Activated CD4-positive, alpha-beta memory T cell treated with anti-CD3 and anti-CD28 coated beads, Interleukin-2, amount 10 ng/mL, durations not matched to agents 7 days and 5 days (primary cell): ENCODE measurements around the gene ITSN1. TPM values are rescaled to one million over a fixed set of nuclear protein-coding genes. Genes with fewer than 3 reads are reported as not detected.

ENCODE experiments used
- CTCF ChIA-PET: fragments of 350-600 bp; sonication (Branson Sonifier 250); formaldehyde crosslinking; loops from one replicate; lab custom pipeline; 2021; ENCODE audit warnings: antibody characterized with exemption, inconsistent platforms; lab: Charles Lee
- POLR2A ChIA-PET: fragments of 350-600 bp; sonication (Branson Sonifier 250); formaldehyde crosslinking; loops from one replicate; lab custom pipeline; 2021; ENCODE audit warnings: antibody characterized with exemption; lab: Charles Lee
- DNase-seq: peaks from one replicate; pipeline ENCODE4 v3.0.0-alpha.2; 2020
- H3K27ac Mint-ChIP-seq: one replicate; pipeline ENCODE4 v1.8.0; 2021; ENCODE audit warnings: mild to moderate bottlenecking, mixed read lengths
- H3K27me3 Mint-ChIP-seq: one replicate; pipeline ENCODE4 v1.8.0; 2021; ENCODE audit warnings: mixed read lengths
- H3K36me3 Mint-ChIP-seq: one replicate; pipeline ENCODE4 v1.8.0; 2021; ENCODE audit warnings: low read depth, mixed read lengths
- H3K4me1 Mint-ChIP-seq: one replicate; pipeline ENCODE4 v1.8.0; 2021; ENCODE audit warnings: mixed read lengths
- H3K4me3 Mint-ChIP-seq: one replicate; pipeline ENCODE4 v1.8.0; 2021; ENCODE audit warnings: mild to moderate bottlenecking, mixed read lengths
- H3K9me3 Mint-ChIP-seq: one replicate; pipeline ENCODE4 v1.8.0; 2021; ENCODE audit warnings: mixed read lengths
- total RNA-seq, 2 experiments: library from RNA; stranded (reverse); gene quantifications; one replicate each; pipeline ENCODE4 v1.2.3, GENCODE V29; 2021

ITSN1 gene
- total RNA-seq, 2 experiments from 2014 or later: 2.7 to 4.0 TPM

DNA sequence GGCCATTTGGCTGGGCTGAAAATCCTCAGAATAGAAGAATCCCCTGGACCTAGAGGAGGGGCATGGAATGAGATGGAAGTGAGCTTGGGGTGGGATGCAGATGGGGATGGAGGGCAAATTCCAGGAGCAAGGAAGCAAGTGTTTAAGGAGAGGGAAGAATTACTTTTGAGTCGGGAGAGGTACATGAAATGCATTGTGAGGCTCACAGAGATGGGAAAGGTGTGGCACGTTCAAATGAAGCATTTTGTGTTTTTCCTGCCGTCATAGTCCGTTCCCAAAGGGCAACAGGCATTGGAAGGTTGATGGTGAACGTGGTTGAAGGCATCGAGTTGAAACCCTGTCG, 242.8 kb downstream of the ITSN1 start:
- Mint-ChIP-seq H3K36me3 (no peaks in the 10 kb centered on the region), H3K27me3 (peaks cover 3% of the 10 kb centered on the region)

DNA sequence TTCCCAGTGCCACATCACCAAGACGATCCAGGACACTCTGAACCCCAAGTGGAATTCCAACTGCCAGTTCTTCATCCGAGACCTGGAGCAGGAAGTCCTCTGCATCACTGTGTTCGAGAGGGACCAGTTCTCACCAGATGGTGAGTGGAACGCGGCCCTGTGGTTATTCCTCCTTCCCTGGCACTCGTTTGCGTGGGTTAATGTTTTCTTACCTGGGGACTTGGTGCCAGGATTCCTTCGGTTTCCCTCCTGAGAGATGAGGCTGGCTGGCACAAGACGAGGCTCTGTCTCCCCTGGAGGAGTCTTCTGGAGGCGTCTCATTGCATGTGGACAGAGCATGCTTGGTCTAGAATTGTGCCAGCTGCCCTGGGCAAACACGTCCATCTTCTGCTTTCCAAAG, 244.0 kb downstream of the ITSN1 start:
- no peaks in the 10 kb centered on the region for H3K9me3 Mint-ChIP-seq
- CTCF ChIA-PET: interaction anchor here (0.7 kb wide), 1 partner anchor 95 kb away, joined by 3 read pairs; no protein-coding TSS in a partner anchor
- H3K4me3 Mint-ChIP-seq: no peak overlapping the region
- POLR2A ChIA-PET: no interaction called here
- no peak overlapping the region for H3K27ac Mint-ChIP-seq
- DNase-seq: no peak
- H3K4me1 Mint-ChIP-seq: no peaks in the 10 kb centered on the region
- no peaks in the 10 kb centered on the region for H3K36me3 Mint-ChIP-seq
- H3K27me3 Mint-ChIP-seq: peaks cover 5% of the 10 kb centered on the region

More for the DNA sequence above, 242.8 kb downstream of the ITSN1 start:
- H3K27ac Mint-ChIP-seq: no peak overlapping the region
- DNase-seq: no peak
- H3K4me1 Mint-ChIP-seq: no peaks in the 10 kb centered on the region
- no peaks in the 10 kb centered on the region for H3K9me3 Mint-ChIP-seq
- ChIA-PET CTCF (no interaction called here), POLR2A (no interaction called here)
- H3K4me3 Mint-ChIP-seq: no peak overlapping the region

DNA sequence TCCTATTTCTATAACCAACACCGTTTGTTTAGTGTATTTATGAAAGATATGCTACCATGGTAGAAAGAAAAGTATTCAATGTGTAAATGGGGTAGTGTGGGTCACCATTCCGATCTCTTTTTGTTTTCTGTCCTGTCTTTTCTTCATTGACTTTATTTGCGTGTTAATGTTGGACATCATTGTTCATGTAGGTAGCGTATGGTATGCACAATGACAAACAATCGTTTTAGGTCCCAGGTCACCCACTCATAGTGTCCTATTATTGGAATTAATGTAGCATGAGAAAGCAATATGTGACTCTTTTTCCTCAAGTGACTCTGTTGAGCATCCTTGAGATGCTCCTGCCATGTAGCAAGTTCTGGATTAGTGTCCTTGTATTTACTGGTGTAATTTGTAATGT, 247.9 kb downstream of the ITSN1 start:
- POLR2A ChIA-PET: no interaction called here
- H3K27ac Mint-ChIP-seq: no peak overlapping the region
- H3K4me1 Mint-ChIP-seq: peaks cover 7% of the 10 kb centered on the region
- peaks cover 10% of the 10 kb centered on the region for H3K27me3 Mint-ChIP-seq
- H3K36me3 Mint-ChIP-seq: no peaks in the 10 kb centered on the region
- no peaks in the 10 kb centered on the region for H3K9me3 Mint-ChIP-seq
- no peak for DNase-seq
- H3K4me3 Mint-ChIP-seq: no peak overlapping the region
- CTCF ChIA-PET: no interaction called here

DNA sequence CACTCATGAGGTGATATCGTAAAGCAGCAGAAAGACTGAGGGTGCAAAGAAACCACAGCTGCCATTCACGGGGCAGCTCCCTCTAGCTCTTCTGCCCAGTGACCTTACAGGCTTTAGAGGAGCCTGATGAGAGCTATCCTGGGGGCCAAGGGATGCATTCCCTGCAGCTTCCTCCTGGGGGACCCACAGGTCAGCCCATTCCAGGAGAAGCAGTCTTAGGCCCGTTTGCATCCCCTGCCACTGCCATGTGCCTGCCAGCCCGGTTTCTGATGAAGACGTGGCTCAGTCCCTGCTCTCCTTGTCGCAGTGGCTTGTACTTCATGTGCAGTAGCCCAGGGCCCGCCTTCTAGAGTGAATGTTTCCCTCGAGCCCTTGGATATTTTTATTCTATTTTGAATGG, 250.6 kb downstream of the ITSN1 start:
- Mint-ChIP-seq H3K27me3 (peaks cover 14% of the 10 kb centered on the region), H3K9me3 (no peaks in the 10 kb centered on the region), H3K36me3 (no peaks in the 10 kb centered on the region), H3K4me1 (peaks cover 12% of the 10 kb centered on the region), H3K27ac (no peak overlapping the region), H3K4me3 (no peak overlapping the region)
- ChIA-PET CTCF (interaction anchor here (0.6 kb wide), 1 partner anchor 19 kb away, joined by 4 read pairs; no protein-coding TSS in a partner anchor), POLR2A (no interaction called here)
- DNase-seq: no peak

DNA sequence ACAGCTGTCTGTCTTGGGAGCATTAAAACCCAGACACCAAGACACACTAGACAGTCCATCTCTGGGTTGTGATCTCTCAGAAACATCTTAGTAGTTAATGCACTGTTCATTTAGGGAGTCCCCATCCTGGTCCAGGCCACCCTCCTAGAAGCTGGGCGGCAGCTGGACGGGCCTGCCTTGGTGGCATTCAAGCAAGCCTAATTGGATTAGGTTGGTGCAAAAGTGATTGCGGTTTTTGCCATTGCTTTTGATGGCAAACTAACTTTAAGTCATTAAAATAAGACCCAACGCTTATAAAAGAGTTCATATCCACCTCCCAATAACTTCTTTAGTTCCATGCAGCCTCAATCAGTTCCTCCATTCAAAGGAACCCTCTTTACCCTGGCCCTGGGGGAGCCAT, 251.6 kb downstream of the ITSN1 start:
- H3K36me3 Mint-ChIP-seq: no peaks in the 10 kb centered on the region
- H3K4me1 Mint-ChIP-seq: peaks cover 12% of the 10 kb centered on the region
- POLR2A ChIA-PET: no interaction called here
- no peak overlapping the region for H3K27ac Mint-ChIP-seq
- DNase-seq: no peak
- H3K4me3 Mint-ChIP-seq: no peak overlapping the region
- H3K27me3 Mint-ChIP-seq: peaks cover 14% of the 10 kb centered on the region
- CTCF ChIA-PET: interaction anchor here (1.1 kb wide), 1 partner anchor 455 kb away, joined by 3 read pairs; no protein-coding TSS in a partner anchor
- no peaks in the 10 kb centered on the region for H3K9me3 Mint-ChIP-seq

DNA sequence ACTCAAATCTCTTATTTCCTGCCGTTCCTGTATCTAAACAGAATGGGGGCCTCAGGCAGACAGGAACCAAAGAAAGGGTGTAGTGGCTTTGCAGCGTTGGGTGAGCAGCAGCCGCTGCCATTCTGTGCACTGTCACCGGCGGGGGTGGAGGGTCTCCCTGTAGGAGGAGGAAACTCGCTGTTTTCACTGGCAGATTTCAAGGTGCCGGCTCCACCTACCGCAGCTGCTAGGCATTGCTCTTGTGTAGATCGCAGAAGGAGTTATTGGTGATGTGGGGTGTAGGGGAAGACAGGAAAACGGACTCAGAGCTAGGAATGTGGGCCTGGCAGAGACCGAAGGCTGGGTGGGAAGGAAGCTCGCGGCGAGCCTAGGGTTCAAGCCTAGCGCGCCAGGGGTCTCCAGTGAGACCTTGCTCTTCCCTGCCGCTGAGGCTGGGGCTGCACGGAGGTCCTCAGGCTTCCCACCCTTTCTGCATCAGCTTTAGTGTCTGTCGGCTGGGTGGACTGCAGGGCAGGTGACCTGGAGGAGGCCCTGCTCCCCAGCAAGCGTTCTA, 252.5 kb downstream of the ITSN1 start:
- POLR2A ChIA-PET: no interaction called here

DNA sequence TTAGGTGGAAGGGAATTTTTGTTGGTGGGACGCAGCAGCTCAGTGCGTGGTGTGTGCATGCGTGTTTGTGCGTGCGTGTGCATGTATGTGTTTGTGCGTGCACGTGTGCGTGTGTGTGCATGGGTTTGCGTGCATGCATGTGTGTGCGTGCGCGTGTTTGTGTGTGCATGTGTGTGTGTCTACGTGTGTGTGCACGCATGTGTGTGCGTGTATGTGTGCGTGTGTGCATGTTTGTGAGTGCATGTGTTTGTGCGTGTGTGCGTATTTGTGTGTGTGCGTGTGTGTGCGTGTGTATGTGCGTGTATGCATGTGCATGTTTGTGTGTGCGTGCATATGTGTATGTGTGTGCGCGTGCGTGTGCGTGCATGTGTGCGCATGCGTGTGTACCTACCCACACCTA, 253.1 kb downstream of the ITSN1 start:
- DNase-seq: no peak
- ChIA-PET CTCF (no interaction called here), POLR2A (no interaction called here)
- Mint-ChIP-seq H3K4me3 (no peak overlapping the region), H3K27ac (no peak overlapping the region), H3K36me3 (peaks cover 4% of the 10 kb centered on the region), H3K9me3 (no peaks in the 10 kb centered on the region), H3K27me3 (peaks cover 14% of the 10 kb centered on the region), H3K4me1 (peaks cover 16% of the 10 kb centered on the region)

More for the DNA sequence above, 252.5 kb downstream of the ITSN1 start:
- H3K4me1 Mint-ChIP-seq: peaks cover 14% of the 10 kb centered on the region
- H3K4me3 Mint-ChIP-seq: no peak overlapping the region
- H3K36me3 Mint-ChIP-seq: peaks cover 3% of the 10 kb centered on the region
- DNase-seq: peak; percentile 41
- H3K9me3 Mint-ChIP-seq: no peaks in the 10 kb centered on the region
- H3K27me3 Mint-ChIP-seq: peaks cover 14% of the 10 kb centered on the region
- CTCF ChIA-PET: interaction anchor here (0.5 kb wide), 2 partner anchors 107 to 262 kb away, joined by 3 to 6 read pairs; no protein-coding TSS in a partner anchor
- no peak overlapping the region for H3K27ac Mint-ChIP-seq

DNA sequence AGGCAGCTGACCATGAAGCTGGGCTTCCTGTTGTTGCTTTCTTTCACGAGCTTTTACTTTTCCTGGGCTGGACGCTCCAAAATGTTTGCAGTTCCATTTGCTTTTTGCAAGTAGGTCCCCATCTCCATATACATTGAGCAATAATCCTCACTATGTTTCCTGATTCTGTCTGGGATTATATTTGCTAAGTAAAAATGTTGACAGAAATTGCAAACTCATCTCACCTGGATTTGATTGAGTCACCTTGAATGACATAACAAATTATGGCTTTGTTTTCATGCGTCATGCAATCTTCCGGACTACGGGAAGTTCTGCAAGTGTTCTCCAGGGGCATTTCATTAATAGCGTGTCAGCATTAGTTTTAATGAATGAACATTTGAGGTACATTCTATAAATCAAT, 254.4 kb downstream of the ITSN1 start:
- POLR2A ChIA-PET: no interaction called here
- H3K36me3 Mint-ChIP-seq: peaks cover 9% of the 10 kb centered on the region
- no peak for DNase-seq

DNA sequence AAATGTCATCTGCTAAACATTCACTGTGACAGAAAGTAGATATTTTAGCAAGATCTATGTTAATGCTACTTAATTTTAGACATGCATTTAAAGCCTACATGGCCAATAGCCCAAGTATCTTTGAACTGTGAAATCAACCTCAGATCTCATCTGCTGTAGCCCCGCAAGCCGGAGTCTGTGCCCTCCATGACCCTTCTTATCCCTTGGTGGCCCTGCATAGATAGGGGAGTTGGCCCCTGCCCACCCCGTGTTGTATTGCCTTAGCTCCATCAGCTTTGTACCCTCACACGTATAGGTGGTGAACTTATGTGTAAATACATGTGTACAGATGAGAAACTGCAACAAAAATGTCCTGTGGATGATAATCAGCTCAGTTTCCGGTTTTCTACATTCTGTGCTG, 254.8 kb downstream of the ITSN1 start:
- Mint-ChIP-seq H3K4me1 (peaks cover 25% of the 10 kb centered on the region), H3K9me3 (no peaks in the 10 kb centered on the region), H3K4me3 (no peak overlapping the region), H3K27ac (no peak overlapping the region), H3K36me3 (peaks cover 13% of the 10 kb centered on the region), H3K27me3 (peaks cover 12% of the 10 kb centered on the region)
- POLR2A ChIA-PET: no interaction called here
- DNase-seq: no peak
- CTCF ChIA-PET: no interaction called here

More for the DNA sequence above, 254.4 kb downstream of the ITSN1 start:
- Mint-ChIP-seq H3K27me3 (peaks cover 12% of the 10 kb centered on the region), H3K4me3 (no peak overlapping the region), H3K9me3 (no peaks in the 10 kb centered on the region), H3K27ac (no peak overlapping the region), H3K4me1 (peaks cover 23% of the 10 kb centered on the region)
- CTCF ChIA-PET: no interaction called here

DNA sequence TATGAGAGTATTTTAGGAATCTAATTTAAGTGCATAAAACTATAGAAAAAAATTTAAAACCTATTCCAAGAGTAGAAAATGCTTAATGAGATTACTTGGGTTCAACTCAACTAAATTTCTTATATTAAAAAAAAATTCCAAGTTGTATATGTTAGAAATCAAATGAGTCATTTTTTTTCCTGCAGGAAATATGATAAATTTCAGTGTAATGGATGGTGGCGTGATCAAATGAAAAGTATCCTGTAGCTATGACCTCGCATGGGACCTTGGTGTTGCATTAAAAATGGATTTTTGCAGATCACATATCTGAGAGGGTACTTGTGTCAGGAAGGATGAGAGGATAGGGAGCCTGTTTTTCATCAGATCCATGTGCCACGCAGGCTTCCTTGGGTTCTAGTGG, 255.4 kb downstream of the ITSN1 start:
- peaks cover 31% of the 10 kb centered on the region for H3K4me1 Mint-ChIP-seq
- H3K4me3 Mint-ChIP-seq: no peak overlapping the region
- H3K9me3 Mint-ChIP-seq: no peaks in the 10 kb centered on the region
- ChIA-PET POLR2A (no interaction called here), CTCF (no interaction called here)
- no peak overlapping the region for H3K27ac Mint-ChIP-seq
- DNase-seq: no peak
- peaks cover 12% of the 10 kb centered on the region for H3K27me3 Mint-ChIP-seq
- peaks cover 18% of the 10 kb centered on the region for H3K36me3 Mint-ChIP-seq

DNA sequence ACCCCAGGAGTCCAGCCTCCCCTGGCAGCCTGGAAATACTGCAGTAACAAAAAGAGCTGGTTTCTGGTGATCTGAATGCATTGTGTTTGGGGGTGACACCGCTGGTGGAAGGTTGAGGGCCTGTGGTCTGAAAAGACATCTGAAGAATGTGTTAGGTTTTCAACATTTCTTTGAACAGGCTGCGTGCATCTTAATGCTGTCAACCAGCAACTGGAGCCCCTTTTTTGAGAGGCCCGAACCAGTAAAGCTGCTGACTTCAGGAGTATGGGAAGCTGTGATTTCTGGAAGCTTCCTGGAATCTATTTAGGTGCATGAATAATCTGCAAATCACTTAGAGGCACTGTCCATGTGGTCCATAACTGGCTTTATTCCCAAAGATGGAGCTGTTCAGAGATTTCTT, 256.3 kb downstream of the ITSN1 start:
- no peak overlapping the region for H3K4me3 Mint-ChIP-seq
- H3K27me3 Mint-ChIP-seq: peaks cover 12% of the 10 kb centered on the region
- ChIA-PET POLR2A (interaction anchor here (1.0 to 1.5 kb wide), 2 partner anchors 17 to 258 kb away, joined by 3 to 4 read pairs; partner anchors contain the start of gene ATP5PO), CTCF (no interaction called here)
- peaks cover 35% of the 10 kb centered on the region for H3K4me1 Mint-ChIP-seq
- H3K9me3 Mint-ChIP-seq: no peaks in the 10 kb centered on the region
- peaks cover 27% of the 10 kb centered on the region for H3K36me3 Mint-ChIP-seq
- DNase-seq: no peak
- H3K27ac Mint-ChIP-seq: no peak overlapping the region

DNA sequence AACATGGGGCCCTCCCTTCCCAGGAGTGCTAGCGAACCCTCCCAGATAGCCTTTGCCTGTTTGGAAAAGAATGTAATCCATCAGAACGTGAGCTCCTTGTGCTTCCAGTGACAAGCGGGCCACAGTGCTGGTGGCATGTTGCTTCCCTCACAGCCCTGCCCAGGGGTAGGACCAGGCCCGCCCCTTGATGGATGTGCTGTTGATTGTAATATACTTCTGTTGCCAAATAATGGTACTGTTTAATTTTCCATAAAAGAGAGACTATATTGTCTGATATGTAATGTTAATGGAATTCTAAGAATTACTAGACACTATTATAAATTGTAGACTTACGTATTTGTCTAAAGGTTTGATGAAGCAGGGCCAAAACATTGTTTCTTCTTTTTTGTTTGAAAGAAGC, 256.9 kb downstream of the ITSN1 start:
- H3K9me3 Mint-ChIP-seq: no peaks in the 10 kb centered on the region
- ChIA-PET POLR2A (interaction anchor here (1.5 kb wide), 1 partner anchor 16 kb away, joined by 4 read pairs; the partner anchor contains the start of gene ATP5PO), CTCF (no interaction called here)

DNA sequence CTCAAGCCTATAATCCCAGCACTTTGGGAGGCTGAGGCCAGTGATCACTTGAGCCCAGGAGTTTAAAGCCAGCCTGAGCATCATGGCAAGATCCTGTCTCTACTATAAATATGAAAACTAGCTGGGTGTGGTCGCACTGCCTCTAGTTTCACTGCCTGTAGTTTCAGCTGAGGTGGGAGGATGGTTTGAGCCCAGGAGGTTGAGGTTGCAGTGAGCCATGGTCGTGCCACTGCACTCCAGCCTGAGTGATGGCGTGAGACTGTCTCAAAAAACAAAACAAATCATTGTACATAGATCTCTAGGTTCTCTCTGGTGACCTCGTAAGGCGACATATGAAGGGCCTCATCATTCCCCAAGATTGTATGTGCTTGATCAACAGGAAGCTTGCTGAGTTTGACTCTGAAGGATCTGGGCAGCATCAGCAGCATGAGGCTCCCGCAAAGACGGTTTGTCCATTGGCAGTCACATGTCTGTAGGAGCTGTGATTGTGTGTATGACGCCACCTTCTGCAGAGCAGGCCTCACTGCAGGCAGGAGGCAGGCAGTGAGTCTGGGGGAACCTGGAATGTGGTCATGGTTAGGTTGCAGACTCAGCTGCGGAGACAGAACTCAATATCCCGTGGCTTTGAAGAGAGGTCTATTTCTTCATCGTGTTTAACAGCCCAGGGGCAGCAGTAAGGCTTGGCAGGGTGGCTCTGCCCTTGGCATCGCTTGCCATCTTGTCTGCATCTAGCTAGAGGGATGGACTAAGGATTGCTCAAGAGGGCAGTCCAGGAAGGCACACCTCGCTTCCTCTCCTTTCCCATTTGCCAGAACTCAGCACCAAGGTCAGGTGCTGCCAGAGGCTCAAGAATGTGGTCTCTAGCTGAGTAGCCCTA, 259.3 kb downstream of the ITSN1 start:
- no peak for DNase-seq
- CTCF ChIA-PET: interaction anchor here (1.0 to 1.3 kb wide), 3 partner anchors 13 to 460 kb away, joined by 3 to 4 read pairs (median 3); no protein-coding TSS in a partner anchor
- Mint-ChIP-seq H3K27ac (peak overlapping the region; percentile 52), H3K27me3 (no peaks in the 10 kb centered on the region), H3K9me3 (no peaks in the 10 kb centered on the region), H3K36me3 (peaks cover 52% of the 10 kb centered on the region), H3K4me3 (no peak overlapping the region), H3K4me1 (peaks cover 24% of the 10 kb centered on the region)
- POLR2A ChIA-PET: interaction anchor here (1.0 kb wide), 1 partner anchor 47 kb away, joined by 3 read pairs; no protein-coding TSS in a partner anchor

More for the DNA sequence above, 256.9 kb downstream of the ITSN1 start:
- DNase-seq: no peak
- H3K27me3 Mint-ChIP-seq: peaks cover 12% of the 10 kb centered on the region
- no peak overlapping the region for H3K27ac Mint-ChIP-seq
- peaks cover 30% of the 10 kb centered on the region for H3K36me3 Mint-ChIP-seq
- H3K4me3 Mint-ChIP-seq: no peak overlapping the region
- H3K4me1 Mint-ChIP-seq: peaks cover 35% of the 10 kb centered on the region
